Midbrain (tissue), 1 donor: ENCODE results near the gene PARD6G.

Experiments
- DNase-seq: peaks from one replicate; lab custom pipeline; 2025; lab: John Stamatoyannopoulos, UW

Gene PARD6G

GRCh38 chr18:80189531-80189865, 57.8 kb downstream of the PARD6G start:
- no peak for DNase-seq

- DNase-seq = no peak
Measured at GRCh38 chr18:80188643-80189530, 58.4 kb downstream of the PARD6G start.

- no peak for DNase-seq
Measured at GRCh38 chr18:80187956-80188642, 59.2 kb downstream of the PARD6G start.

GRCh38 chr18:80185545-80185944, 61.8 kb downstream of the PARD6G start:
- no peak for DNase-seq

GRCh38 chr18:80184243-80184772, 63.0 kb downstream of the PARD6G start:
- DNase-seq = no peak

- no peak for DNase-seq
Measured at GRCh38 chr18:80183273-80184050, 63.9 kb downstream of the PARD6G start.

- no peak for DNase-seq
Measured at GRCh38 chr18:80182855-80183254, 64.5 kb downstream of the PARD6G start.

- DNase-seq = no peak
Measured at GRCh38 chr18:80181642-80182461, 65.5 kb downstream of the PARD6G start.

GRCh38 chr18:80180778-80181564, 66.3 kb downstream of the PARD6G start:
- no peak for DNase-seq

- no peak for DNase-seq
Measured at GRCh38 chr18:80179857-80180558, 67.3 kb downstream of the PARD6G start.

GRCh38 chr18:80178935-80179818, 68.1 kb downstream of the PARD6G start:
- DNase-seq = no peak

- no peak for DNase-seq
Measured at GRCh38 chr18:80177128-80177527, 70.2 kb downstream of the PARD6G start.

- no peak for DNase-seq
Measured at GRCh38 chr18:80176334-80177073, 70.8 kb downstream of the PARD6G start.

- DNase-seq = no peak
Measured at GRCh38 chr18:80175451-80176204, 71.7 kb downstream of the PARD6G start.

- DNase-seq = no peak
Measured at GRCh38 chr18:80173060-80173459, 74.3 kb downstream of the PARD6G start.

GRCh38 chr18:80172056-80172455, 75.3 kb downstream of the PARD6G start:
- no peak for DNase-seq

GRCh38 chr18:80171054-80171872, 76.1 kb downstream of the PARD6G start:
- peak; percentile 68 for DNase-seq
